SK-N-SH (cell line): ENCODE measurements around the gene CCSER1. TPM values are rescaled to one million over a fixed set of nuclear protein-coding genes. Genes with fewer than 3 reads are reported as not detected.
"Not testable (repeated sequence)": the region's sequence is repeated elsewhere in the genome, so short reads cannot be mapped to it uniquely, and the experiment has no call there.

Source experiments
- CTCF ChIA-PET: fragments of 300-600, 350-600 bp; formaldehyde crosslinking; extraction: SDS; loops from one replicate; lab custom pipeline; 2021; lab: Yijun Ruan, JAX
- POLR2A ChIA-PET: fragments of 350-600 bp; sonication (Branson Sonifier 250); formaldehyde crosslinking; extraction: SDS; loops from one replicate; lab custom pipeline; 2020; ENCODE audit warnings: antibody characterized with exemption, inconsistent platforms; lab: Yijun Ruan, JAX
- DNase-seq: peaks from one replicate; pipeline ENCODE4 v3.0.0; 2012
- H2AFZ ChIP-seq: fragments of 200-600 bp; sonication (generic); 2 replicates; pipeline ENCODE4 v1.8.1; 2016; ENCODE audit warnings: antibody characterized with exemption, mild to moderate bottlenecking, low read depth
- H3F3A ChIP-seq: fragments of 200-600 bp; sonication (generic); replicated peaks from 2 replicates; pipeline ENCODE3; 2016; ENCODE audit warnings: antibody characterized with exemption, mild to moderate bottlenecking; ENCODE audit not compliant: insufficient read depth
- H3K27ac ChIP-seq, 2 experiments: fragments of 200-500 bp in 1 of 2; fragments of 200-600 bp in 1 of 2; sonication (Bioruptor generic) in 1 of 2; sonication (generic), shearing (Covaris generic) in 1 of 2; 2 replicates each; pipeline versions ENCODE4 v1.5.1 to v1.6.1; 2014 to 2016; ENCODE audit warnings: low read depth in 2 of 2, inconsistent platforms in 1 of 2, low read length in 1 of 2, mild to moderate bottlenecking in 1 of 2, mixed read lengths in 1 of 2
- H3K27me3 ChIP-seq: fragments of 200-600 bp; sonication (generic), shearing (Covaris generic); 2 replicates; pipeline ENCODE4 v1.6.1; 2016; ENCODE audit warnings: mixed run types; ENCODE audit not compliant: insufficient read depth
- H3K36me3 ChIP-seq, 2 experiments: fragments of 200-500 bp in 1 of 2; fragments of 200-600 bp in 1 of 2; sonication (Bioruptor generic) in 1 of 2; sonication (generic) in 1 of 2; replicated peaks in 1 of 2; 2 replicates each; pipeline versions ENCODE3 to v1.5.1; 2014 to 2016; ENCODE audit warnings: low read length in 1 of 2, mild to moderate bottlenecking in 1 of 2; ENCODE audit not compliant: insufficient read depth in 2 of 2, control insufficient read depth in 1 of 2
- H3K4me1 ChIP-seq, 2 experiments: fragments of 200-500 bp in 1 of 2; fragments of 200-600 bp in 1 of 2; sonication (Bioruptor generic) in 1 of 2; sonication (generic), shearing (Covaris generic) in 1 of 2; 2 replicates each; pipeline versions ENCODE4 v1.5.1 to v1.6.1; 2014 to 2016; ENCODE audit warnings: low read depth in 1 of 2, low read length in 1 of 2, mixed run types in 1 of 2; ENCODE audit not compliant: insufficient read depth in 2 of 2, control insufficient read depth in 1 of 2
- H3K4me2 ChIP-seq: fragments of 200-600 bp; sonication (generic), shearing (Covaris generic); 2 replicates; pipeline ENCODE4 v1.6.1; 2017; ENCODE audit warnings: mixed run types
- H3K4me3 ChIP-seq, 2 experiments: fragments of 200-500 bp in 1 of 2; fragments of 200-600 bp in 1 of 2; sonication (Bioruptor generic) in 1 of 2; sonication (generic), shearing (Covaris generic) in 1 of 2; 2 replicates each; pipeline versions ENCODE4 v1.5.1 to v1.8.1; 2014 to 2016; ENCODE audit warnings: low read depth in 2 of 2, inconsistent platforms in 1 of 2, low read length in 1 of 2, mild to moderate bottlenecking in 1 of 2, mixed read lengths in 1 of 2, moderate library complexity in 1 of 2
- H3K79me2 ChIP-seq: fragments of 200-600 bp; sonication (generic); 2 replicates; pipeline ENCODE4 v1.8.1; 2017; ENCODE audit warnings: mild to moderate bottlenecking; ENCODE audit not compliant: insufficient read depth
- H3K9ac ChIP-seq: fragments of 200-600 bp; sonication (generic); 2 replicates; pipeline ENCODE4 v1.6.1; 2017; ENCODE audit warnings: mixed run types
- H3K9me2 ChIP-seq: fragments of 200-600 bp; sonication (generic); 2 replicates; pipeline ENCODE4 v1.6.1; 2017; ENCODE audit warnings: mixed run types
- H3K9me3 ChIP-seq: fragments of 200-600 bp; sonication (generic); 2 replicates; pipeline ENCODE4 v1.6.1; 2017; ENCODE audit warnings: mixed run types, mild to moderate bottlenecking, moderate library complexity
- H4K20me1 ChIP-seq: fragments of 200-600 bp; sonication (generic); 2 replicates; pipeline ENCODE4 v1.6.1; 2017; ENCODE audit warnings: mild to moderate bottlenecking, mixed run types; ENCODE audit not compliant: insufficient read depth
- CHD2 ChIP-seq: fragments of 150-350 bp; IDR thresholded peaks from 2 replicates; pipeline ENCODE4 v1.6.1; 2018; ENCODE audit warnings: low read length; ENCODE audit not compliant: partially characterized antibody
- FOXJ3 ChIP-seq: sonication (generic); formaldehyde crosslinking; IDR thresholded peaks from 2 replicates; pipeline ENCODE4 v1.5.1; 2020; ENCODE audit warnings: mild to moderate bottlenecking, missing genetic modification reagents
- GATA2 ChIP-seq: sonication (generic); formaldehyde crosslinking; IDR thresholded peaks from 2 replicates; pipeline ENCODE4 v1.5.0; 2020; ENCODE audit warnings: mild to moderate bottlenecking, missing genetic modification reagents
- SIN3A ChIP-seq: IDR thresholded peaks from 2 replicates; pipeline ENCODE4 v1.6.1; 2012; ENCODE audit warnings: low read depth, mild to moderate bottlenecking, low read length, moderate library complexity, borderline replicate concordance
- YY1 ChIP-seq: IDR thresholded peaks from 2 replicates; pipeline ENCODE4 v1.4.0; 2012; ENCODE audit warnings: low read depth, mild to moderate bottlenecking
- WGBS: methylation state at CpG from one replicate; pipeline ENCODE4 v1.1.6; 2017; ENCODE audit warnings: low lambda C conversion rate; 5-methylcytosine and 5-hydroxymethylcytosine counted together
- polyA plus RNA-seq, 3 experiments: library from polyadenylated mRNA; depleted of rRNA; stranded (reverse); fragments of >200 nt; gene quantifications; 2 replicates each; pipeline ENCODE4 v1.2.3, GENCODE V29; 2012

The CCSER1 gene
- polyA plus RNA-seq, 1 of the 3 experiments (the other 2 are of a cell fraction) = 0.05 TPM

DNA sequence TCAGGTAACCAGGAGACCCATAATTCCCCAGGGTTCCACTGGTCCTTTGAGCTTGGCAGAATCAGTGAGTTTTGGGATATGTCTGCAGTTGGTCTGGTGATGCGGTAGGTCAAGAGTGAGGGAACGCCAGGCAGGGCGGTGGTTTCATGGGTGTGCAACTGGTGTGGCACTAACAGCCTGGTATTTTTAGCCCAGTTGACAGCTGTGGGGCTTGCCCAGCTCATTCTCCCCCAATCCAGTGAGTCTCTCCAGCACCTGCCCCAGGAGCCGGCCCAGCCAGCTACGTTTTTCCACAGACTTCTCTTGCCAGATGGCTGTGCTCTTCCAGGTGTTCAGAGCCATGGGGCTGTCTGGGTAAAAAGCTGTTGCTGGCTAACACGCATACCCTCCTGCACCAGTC, 1019.9 kb downstream of the CCSER1 start:
- no peaks in the 10 kb centered on the region for H3K9me3 ChIP-seq
- TF ChIP-seq GATA2 (CRISPR knock-in tag) (no peak), FOXJ3 (no peak), CHD2 (no peak), YY1 (no peak)
- no peak for DNase-seq
- H3K27me3 ChIP-seq = no peaks in the 10 kb centered on the region
- 55% methylated on average over 4 of the region's 6 CpGs for WGBS
- no peak overlapping the region for H3K4me2 ChIP-seq
- ChIA-PET CTCF (no interaction called here), POLR2A (no interaction called here)
- no peak overlapping the region for H2AFZ ChIP-seq
- no peaks in the 10 kb centered on the region; the same call in 1 of the 2 replicates for H3K9me2 ChIP-seq
- H3K79me2 ChIP-seq = no peaks in the 10 kb centered on the region
- no peak overlapping the region for H3K27ac ChIP-seq
- no peak overlapping the region for H3K9ac ChIP-seq
- no peaks in the 10 kb centered on the region for H4K20me1 ChIP-seq
- H3K4me1 ChIP-seq = no peaks in the 10 kb centered on the region
- no peak overlapping the region for H3K4me3 ChIP-seq
- no peaks in the 10 kb centered on the region for H3F3A ChIP-seq
- no peaks in the 10 kb centered on the region for H3K36me3 ChIP-seq

DNA sequence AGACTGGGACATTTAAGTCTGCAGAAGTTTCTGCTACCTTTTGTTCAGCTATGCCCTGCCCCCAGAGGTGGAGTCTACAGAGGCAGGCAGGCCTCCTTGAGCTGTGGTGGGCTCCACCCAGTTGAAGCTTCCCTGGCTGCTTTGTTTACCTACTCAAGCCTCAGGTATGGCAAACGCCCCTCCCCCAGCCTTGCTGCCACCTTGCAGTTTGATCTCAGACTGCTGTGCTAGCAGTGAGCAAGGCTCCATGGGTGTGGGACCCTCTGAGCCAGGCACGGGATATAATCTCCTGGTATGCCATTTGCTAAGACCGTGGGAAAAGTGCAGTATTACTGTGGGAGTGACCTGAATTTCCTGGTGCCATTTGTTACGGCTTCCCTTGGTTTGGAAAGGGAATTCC, 1026.8 kb downstream of the CCSER1 start:
- H3K4me3 ChIP-seq, H3K9me3 ChIP-seq, H3K9ac ChIP-seq, H3K36me3 ChIP-seq, POLR2A ChIA-PET, H3K27ac ChIP-seq, H4K20me1 ChIP-seq, DNase-seq, H3F3A ChIP-seq, H3K79me2 ChIP-seq, H3K4me1 ChIP-seq, H2AFZ ChIP-seq, H3K4me2 ChIP-seq, H3K9me2 ChIP-seq, H3K27me3 ChIP-seq: not testable (repeated sequence)
- CTCF ChIA-PET = interaction anchor here (0.7 kb wide), 1 partner anchor 939 kb away, joined by 3 read pairs; no protein-coding TSS in a partner anchor
- WGBS = 26% methylated on average over 4 of the region's 4 CpGs

DNA sequence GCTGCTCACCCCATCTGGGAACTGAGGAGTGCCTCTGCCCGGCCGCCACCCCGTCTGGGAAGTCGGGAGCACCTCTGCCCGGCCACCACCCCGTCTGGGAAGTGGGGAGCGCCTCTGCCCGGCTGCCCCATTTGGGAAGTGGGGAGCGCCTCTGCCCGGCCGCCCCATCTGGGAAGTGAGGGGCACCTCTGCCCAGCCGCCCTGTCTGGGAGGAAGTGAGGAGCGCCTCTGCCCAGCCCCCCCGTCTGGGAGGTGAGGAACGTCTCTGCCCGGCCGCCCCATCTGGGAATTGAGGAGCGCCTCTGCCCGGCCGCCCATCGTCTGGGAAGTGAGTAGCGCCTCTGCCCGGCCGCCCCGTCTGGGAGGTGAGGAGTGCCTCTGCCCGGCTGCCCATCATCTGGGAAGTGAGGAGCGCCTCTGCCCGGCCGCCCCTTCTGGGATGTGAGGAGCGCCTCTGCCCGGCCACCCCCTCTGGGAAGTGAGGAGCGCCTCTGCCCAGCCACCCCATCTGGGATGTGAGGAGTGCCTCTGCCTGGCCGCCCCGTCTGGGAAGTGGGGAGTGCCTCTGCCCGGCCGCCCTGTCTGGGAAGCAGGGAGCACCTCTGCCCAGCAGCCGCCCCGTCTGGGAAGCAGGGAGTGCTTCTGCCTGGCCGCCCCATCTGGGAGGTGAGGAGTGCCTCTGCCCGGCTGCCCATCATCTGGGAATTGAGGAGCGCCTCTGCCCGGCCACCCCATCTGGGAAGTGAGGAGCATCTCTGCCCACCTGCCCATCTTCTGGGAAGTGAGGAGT, 1040.9 kb downstream of the CCSER1 start:
- H3K4me2 ChIP-seq, H3K36me3 ChIP-seq, H3K27me3 ChIP-seq, H3F3A ChIP-seq, H2AFZ ChIP-seq, H4K20me1 ChIP-seq, H3K9me2 ChIP-seq, H3K27ac ChIP-seq, H3K9me3 ChIP-seq, DNase-seq, H3K9ac ChIP-seq, H3K4me1 ChIP-seq, H3K4me3 ChIP-seq, POLR2A ChIA-PET, H3K79me2 ChIP-seq, CTCF ChIA-PET: not testable (repeated sequence)
- 81% methylated on average over 12 of the region's 42 CpGs for WGBS

DNA sequence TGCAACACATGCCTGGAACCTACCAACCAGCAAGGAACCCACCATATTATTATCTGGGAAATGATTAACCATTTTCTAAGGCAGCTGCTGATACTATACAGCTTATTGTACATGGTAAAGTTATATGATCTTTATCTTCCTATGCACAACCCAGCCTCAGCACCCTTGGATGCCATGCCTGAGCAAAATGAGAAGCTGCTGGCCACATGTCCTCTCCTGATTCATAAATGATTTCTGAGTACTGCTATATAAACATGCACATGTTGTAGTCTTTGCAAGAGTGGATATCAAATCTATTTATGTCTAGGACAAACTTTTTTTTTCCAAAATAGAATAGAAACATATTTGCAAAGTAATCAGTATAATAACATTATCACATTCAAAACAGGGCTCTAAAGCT, 1043.6 kb downstream of the CCSER1 start:
- H3K9me3 ChIP-seq = no peaks in the 10 kb centered on the region; the same call in 1 of the 2 replicates
- no peak overlapping the region for H3K9ac ChIP-seq
- H3K79me2 ChIP-seq = no peaks in the 10 kb centered on the region
- H3K4me2 ChIP-seq = no peak overlapping the region
- no peak for TF ChIP-seq SIN3A
- TF ChIP-seq, all 33 proteins: peak for 0
- no peak overlapping the region for H3K27ac ChIP-seq
- no peak overlapping the region for H3K4me3 ChIP-seq
- no peaks in the 10 kb centered on the region for H3K36me3 ChIP-seq
- no peak overlapping the region for H2AFZ ChIP-seq
- POLR2A ChIA-PET = no interaction called here
- H3K4me1 ChIP-seq = no peaks in the 10 kb centered on the region; a peak in 1 of 4 replicates
- DNase-seq = peak; percentile 8
- CTCF ChIA-PET = interaction anchor here (1.3 kb wide), 1 partner anchor 23 kb away, joined by 3 read pairs; no protein-coding TSS in a partner anchor
- H3F3A ChIP-seq = no peaks in the 10 kb centered on the region
- no peaks in the 10 kb centered on the region for H3K27me3 ChIP-seq
- H3K9me2 ChIP-seq = no peaks in the 10 kb centered on the region; the same call in 1 of the 2 replicates
- no peaks in the 10 kb centered on the region for H4K20me1 ChIP-seq
